Neural cell (in vitro differentiated cells): Measurements from ENCODE around the gene ST3GAL3. TPM values are rescaled to one million over a fixed set of nuclear protein-coding genes. Genes with fewer than 3 reads are reported as not detected.

Experiments used
- H2AFZ ChIP-seq: fragments of 200-600, 300-800 bp; sonication (generic), shearing (Covaris generic); 2 replicates; pipeline ENCODE4 v1.6.0; 2014; ENCODE audit warnings: low read depth, mild to moderate bottlenecking, antibody characterized with exemption, low read length, moderate library complexity
- H3F3A ChIP-seq: fragments of 200-600 bp; shearing (Covaris generic); 2 replicates; pipeline ENCODE4 v1.6.1; 2016; ENCODE audit warnings: mild to moderate bottlenecking, moderate library complexity, mixed read lengths, antibody characterized with exemption, low read length; ENCODE audit not compliant: insufficient read depth, poor library complexity, severe bottlenecking
- H3K27ac ChIP-seq: fragments of 200-600, 300-800 bp; sonication (generic), shearing (Covaris generic); 2 replicates; pipeline ENCODE4 v1.5.1; 2014; ENCODE audit warnings: mild to moderate bottlenecking, low read length, moderate library complexity
- H3K27me3 ChIP-seq: fragments of 300-800, 200-600 bp; sonication (generic), shearing (Covaris generic); 2 replicates; pipeline ENCODE4 v1.6.0; 2014; ENCODE audit warnings: mild to moderate bottlenecking, low read depth, low read length, moderate library complexity; ENCODE audit not compliant: insufficient read depth
- H3K36me3 ChIP-seq: fragments of 300-800, 200-600 bp; sonication (generic), shearing (Covaris generic); 2 replicates; pipeline ENCODE4 v1.5.1; 2014; ENCODE audit warnings: mild to moderate bottlenecking, antibody characterized with exemption, low read length, moderate library complexity; ENCODE audit not compliant: insufficient read depth
- H3K4me2 ChIP-seq: fragments of 300-800, 200-600 bp; sonication (generic), shearing (Covaris generic); 2 replicates; pipeline ENCODE4 v1.6.0; 2014; ENCODE audit warnings: mild to moderate bottlenecking, low read length
- H3K4me3 ChIP-seq: fragments of 300-800, 200-600 bp; sonication (generic), shearing (Covaris generic); 2 replicates; pipeline ENCODE4 v1.5.1; 2014; ENCODE audit warnings: mild to moderate bottlenecking, low read length, moderate library complexity
- H3K79me2 ChIP-seq: fragments of 200-600 bp; shearing (Covaris generic); replicated peaks from 2 replicates; pipeline ENCODE4 v1.6.0; 2014; ENCODE audit warnings: mild to moderate bottlenecking, low read length, moderate library complexity; ENCODE audit not compliant: insufficient read depth
- H3K9ac ChIP-seq: fragments of 300-800, 200-600 bp; sonication (generic), shearing (Covaris generic); 2 replicates; pipeline ENCODE4 v1.6.1; 2016; ENCODE audit warnings: mild to moderate bottlenecking, low read length, mixed read lengths
- H3K9me2 ChIP-seq: fragments of 200-600 bp; shearing (Covaris generic); 2 replicates; pipeline ENCODE4 v1.6.1; 2016; ENCODE audit warnings: mild to moderate bottlenecking, low read length, mixed read lengths; ENCODE audit not compliant: insufficient read depth
- H3K9me3 ChIP-seq: fragments of 200-600, 300-800 bp; sonication (generic), shearing (Covaris generic); 2 replicates; pipeline ENCODE4 v1.6.1; 2016; ENCODE audit warnings: mild to moderate bottlenecking, mixed run types, low read length, moderate library complexity, mixed read lengths
- H4K20me1 ChIP-seq: fragments of 200-600 bp; shearing (Covaris generic); 2 replicates; pipeline ENCODE4 v1.6.1; 2016; ENCODE audit warnings: mild to moderate bottlenecking, mixed run types; ENCODE audit not compliant: insufficient read depth
- EP300 ChIP-seq: fragments of 450-650 bp; conservative IDR thresholded peaks from 2 replicates; pipeline ENCODE4 v1.6.1; 2014; ENCODE audit warnings: antibody characterized with exemption, mild to moderate bottlenecking, moderate library complexity; ENCODE audit not compliant: poor library complexity, severe bottlenecking
- EZH2 ChIP-seq: fragments of 200-600, 300-800 bp; shearing (Covaris generic), sonication (generic); IDR thresholded peaks from 2 replicates; pipeline ENCODE4 v1.6.1; 2014; ENCODE audit warnings: antibody characterized with exemption, low read length, borderline replicate concordance, mild to moderate bottlenecking; ENCODE audit not compliant: insufficient read depth, poor library complexity, severe bottlenecking
- MXI1 ChIP-seq: fragments of 450-650 bp; conservative IDR thresholded peaks from 2 replicates; pipeline ENCODE4 v1.6.1; 2014; ENCODE audit warnings: antibody characterized with exemption, mild to moderate bottlenecking; ENCODE audit not compliant: poor library complexity, severe bottlenecking
- POLR2AphosphoS5 ChIP-seq: IDR thresholded peaks from 2 replicates; pipeline ENCODE4 v1.6.1; 2012
- RAD21 ChIP-seq: fragments of 450-650 bp; conservative IDR thresholded peaks from 2 replicates; pipeline ENCODE4 v1.6.1; 2014; ENCODE audit warnings: antibody characterized with exemption, mild to moderate bottlenecking, moderate library complexity
- REST ChIP-seq: IDR thresholded peaks from 2 replicates; pipeline ENCODE4 v1.6.1; 2012; ENCODE audit warnings: borderline replicate concordance
- SMC3 ChIP-seq: fragments of 450-650 bp; conservative IDR thresholded peaks from 2 replicates; pipeline ENCODE4 v1.6.1; 2014; ENCODE audit warnings: antibody characterized with exemption, mild to moderate bottlenecking, moderate library complexity; ENCODE audit not compliant: poor library complexity
- TAF1 ChIP-seq: IDR thresholded peaks from 2 replicates; pipeline ENCODE4 v1.6.1; 2012; ENCODE audit warnings: low read depth
- polyA plus RNA-seq: library from polyadenylated mRNA; depleted of rRNA; stranded (reverse); fragments of >200 nt; gene quantifications from 2 replicates; pipeline ENCODE4 v1.2.3, GENCODE V29; 2014
- TF ChIP-seq, protein P1 (sequence below): fragments of 450-650 bp; IDR thresholded peaks from 2 replicates; pipeline ENCODE4 v1.5.1; 2014; ENCODE audit warnings: antibody characterized with exemption, mild to moderate bottlenecking, moderate library complexity; ENCODE audit not compliant: poor library complexity, severe bottlenecking

The ST3GAL3 gene
- polyA plus RNA-seq, 1 donor from 2014 or later = 36.8 TPM

- no peak overlapping the region for H3K4me3 ChIP-seq
- TF ChIP-seq RAD21 = no peak
- TF ChIP-seq EP300 = no peak
- no peak for TF ChIP-seq MXI1
- no peak for TF ChIP-seq REST
- TF ChIP-seq, protein P1, sequence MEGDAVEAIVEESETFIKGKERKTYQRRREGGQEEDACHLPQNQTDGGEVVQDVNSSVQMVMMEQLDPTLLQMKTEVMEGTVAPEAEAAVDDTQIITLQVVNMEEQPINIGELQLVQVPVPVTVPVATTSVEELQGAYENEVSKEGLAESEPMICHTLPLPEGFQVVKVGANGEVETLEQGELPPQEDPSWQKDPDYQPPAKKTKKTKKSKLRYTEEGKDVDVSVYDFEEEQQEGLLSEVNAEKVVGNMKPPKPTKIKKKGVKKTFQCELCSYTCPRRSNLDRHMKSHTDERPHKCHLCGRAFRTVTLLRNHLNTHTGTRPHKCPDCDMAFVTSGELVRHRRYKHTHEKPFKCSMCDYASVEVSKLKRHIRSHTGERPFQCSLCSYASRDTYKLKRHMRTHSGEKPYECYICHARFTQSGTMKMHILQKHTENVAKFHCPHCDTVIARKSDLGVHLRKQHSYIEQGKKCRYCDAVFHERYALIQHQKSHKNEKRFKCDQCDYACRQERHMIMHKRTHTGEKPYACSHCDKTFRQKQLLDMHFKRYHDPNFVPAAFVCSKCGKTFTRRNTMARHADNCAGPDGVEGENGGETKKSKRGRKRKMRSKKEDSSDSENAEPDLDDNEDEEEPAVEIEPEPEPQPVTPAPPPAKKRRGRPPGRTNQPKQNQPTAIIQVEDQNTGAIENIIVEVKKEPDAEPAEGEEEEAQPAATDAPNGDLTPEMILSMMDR = peak; percentile 17
- TF ChIP-seq TAF1 = no peak
- no peak for TF ChIP-seq POLR2AphosphoS5
- no peak for TF ChIP-seq EZH2
- no peaks in the 10 kb centered on the region for H3F3A ChIP-seq
- no peak overlapping the region for H2AFZ ChIP-seq
- no peaks in the 10 kb centered on the region for H3K36me3 ChIP-seq
- H3K79me2 ChIP-seq = no peaks in the 10 kb centered on the region
- peaks cover 20% of the 10 kb centered on the region for H3K27me3 ChIP-seq
- no peaks in the 10 kb centered on the region for H4K20me1 ChIP-seq
- no peak overlapping the region for H3K4me2 ChIP-seq
- no peak overlapping the region for H3K27ac ChIP-seq
- no peak overlapping the region for H3K9ac ChIP-seq
- no peaks in the 10 kb centered on the region for H3K9me2 ChIP-seq
- no peaks in the 10 kb centered on the region for H3K9me3 ChIP-seq
These were observed 223.0 kb downstream of the ST3GAL3 start for GRCh38 chr1:43930168-43930948.

DNA sequence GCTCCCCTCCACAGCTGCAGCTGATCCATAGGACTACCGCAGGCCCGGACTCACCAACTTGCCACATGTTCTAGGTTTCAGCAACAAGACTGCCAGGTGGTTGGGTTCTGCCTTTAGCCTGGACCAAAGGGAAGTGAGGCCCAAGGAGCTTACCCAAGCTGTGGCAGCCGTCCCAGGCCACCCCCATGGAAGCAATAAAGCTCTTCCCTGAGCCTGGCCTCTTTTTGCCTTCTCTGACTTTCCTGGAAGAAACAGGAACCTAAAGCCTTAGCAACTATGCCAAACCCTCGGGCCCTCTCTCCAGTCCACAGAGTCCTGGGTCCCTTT lies 223.6 kb downstream of the ST3GAL3 start:
- H3K36me3 ChIP-seq = no peaks in the 10 kb centered on the region
- no peaks in the 10 kb centered on the region for H3F3A ChIP-seq
- H3K27ac ChIP-seq = no peak overlapping the region
- no peaks in the 10 kb centered on the region for H3K9me3 ChIP-seq
- no peak overlapping the region for H3K4me2 ChIP-seq
- no peaks in the 10 kb centered on the region for H3K9me2 ChIP-seq
- TF ChIP-seq, protein P1 = no peak
- TF ChIP-seq SMC3 (no peak), TAF1 (no peak), MXI1 (no peak)
- no peaks in the 10 kb centered on the region for H3K79me2 ChIP-seq
- no peak overlapping the region for H3K9ac ChIP-seq
- H3K4me3 ChIP-seq = no peak overlapping the region
- H4K20me1 ChIP-seq = no peaks in the 10 kb centered on the region
- H3K27me3 ChIP-seq = peaks cover 26% of the 10 kb centered on the region
- H2AFZ ChIP-seq = no peak overlapping the region
